Hematopoietic multipotent progenitor cell treated with erythropoietin and hydrocortisone succinate and interleukin-3 and kit ligand, for 8 days (in vitro differentiated cells): ENCODE data around the gene AOAH.
"Not testable (repeated sequence)": the region's sequence is repeated elsewhere in the genome, so short reads cannot be mapped to it uniquely, and the experiment has no call there.

Experiments
- DNase-seq: peaks from one replicate; pipeline ENCODE4 v3.0.0-alpha.2; 2015

AOAH gene

GRCh38 chr7:36736090-36736898 is 12.0 kb upstream of the AOAH start:
- no peak for DNase-seq

- no peak for DNase-seq
Observed at GRCh38 chr7:36735172-36735571, 10.9 kb upstream of the AOAH start.

GRCh38 chr7:36734731-36735130 is 10.4 kb upstream of the AOAH start:
- no peak for DNase-seq

- DNase-seq = no peak
Observed at GRCh38 chr7:36733411-36733810, 9.1 kb upstream of the AOAH start.

GRCh38 chr7:36732806-36733205 is 8.5 kb upstream of the AOAH start:
- no peak for DNase-seq

- DNase-seq = no peak
Observed at GRCh38 chr7:36730046-36730445, 5.8 kb upstream of the AOAH start.

GRCh38 chr7:36728143-36728542 is 3.8 kb upstream of the AOAH start:
- no peak for DNase-seq

- DNase-seq = no peak
Observed at GRCh38 chr7:36726806-36727503, 2.7 kb upstream of the AOAH start.

- DNase-seq = no peak
Observed at GRCh38 chr7:36726311-36726710, 2.0 kb upstream of the AOAH start.

- no peak for DNase-seq
Observed at GRCh38 chr7:36724996-36725395, 702 bp upstream of the AOAH start.

GRCh38 chr7:36723291-36723690 is 1.0 kb downstream of the AOAH start:
- no peak for DNase-seq

GRCh38 chr7:36719083-36719632 is 5.1 kb downstream of the AOAH start:
- no peak for DNase-seq

GRCh38 chr7:36717586-36717985 is 6.7 kb downstream of the AOAH start:
- no peak for DNase-seq

GRCh38 chr7:36716802-36717201 is 7.5 kb downstream of the AOAH start:
- DNase-seq = not testable (repeated sequence)

- no peak for DNase-seq
Observed at GRCh38 chr7:36712015-36712414, 12.3 kb downstream of the AOAH start.

- no peak for DNase-seq
Observed at GRCh38 chr7:36711256-36711655, 13.0 kb downstream of the AOAH start.

- DNase-seq = no peak
Observed at GRCh38 chr7:36710186-36710791, 14.0 kb downstream of the AOAH start.

- DNase-seq = no peak
Observed at GRCh38 chr7:36708767-36709166, 15.5 kb downstream of the AOAH start.

- no peak for DNase-seq
Observed at GRCh38 chr7:36707898-36708297, 16.4 kb downstream of the AOAH start.

- DNase-seq = no peak
Observed at GRCh38 chr7:36707465-36707864, 16.8 kb downstream of the AOAH start.

- DNase-seq = not testable (repeated sequence)
Observed at GRCh38 chr7:36703860-36704259, 20.4 kb downstream of the AOAH start.

- no peak for DNase-seq
Observed at GRCh38 chr7:36692456-36692855, 31.8 kb downstream of the AOAH start.

- no peak for DNase-seq
Observed at GRCh38 chr7:36691983-36692382, 32.3 kb downstream of the AOAH start.
